Measurements from ENCODE around the gene CCDC60.

Gene CCDC60

GRCh38 chr12:119334430-119335170 is at the start of gene CCDC60:
TSS of gene CCDC60 (plus strand) at chr12:119334729. CDS start at chr12:119335177, 448 bp downstream.
- DNase-seq: no peak
- H4K20me1 ChIP-seq (ENCODE audit: insufficient read depth, low read length): no peaks in the 10 kb centered on the region
- H3K9me3 ChIP-seq (replicated peaks; ENCODE audit: insufficient read depth, low read length): no peaks in the 10 kb centered on the region
- H3K27ac ChIP-seq (ENCODE audit: low read length): no peak within 1 kb of the TSS
- H2AFZ ChIP-seq (ENCODE audit: low read length): no peak within 1 kb of the TSS
- no peaks in the 10 kb centered on the region for H3K27me3 ChIP-seq (replicated peaks; ENCODE audit: insufficient read depth, low read length)
- H3K36me3 ChIP-seq (replicated peaks; ENCODE audit: insufficient read depth, low read length): no peaks in the 10 kb centered on the region
- H3K9me2 ChIP-seq (replicated peaks; ENCODE audit: insufficient read depth, low read length): no peaks in the 10 kb centered on the region
- H3K9ac ChIP-seq (ENCODE audit: low read length): no peak within 1 kb of the TSS
- H3K79me2 ChIP-seq (ENCODE audit: low read length): no peaks in the 10 kb centered on the region
- no peak within 1 kb of the TSS for H3K4me3 ChIP-seq (ENCODE audit: low read length)
- TF ChIP-seq EZH2 (optimal IDR thresholded peaks at IDR 0.05; ENCODE audit: low read depth, low read length): no peak
- TF ChIP-seq EZH2phosphoT487 (IDR thresholded peaks at IDR 0.05; ENCODE audit: low read length): no peak
- no peak for TF ChIP-seq CTCF (IDR thresholded peaks at IDR 0.05; ENCODE audit: low read length)
- H3K4me1 ChIP-seq (ENCODE audit: low read length): no peaks in the 10 kb centered on the region
- H3F3A ChIP-seq (ENCODE audit: insufficient read depth, low read length): no peaks in the 10 kb centered on the region
- no peak within 1 kb of the TSS for H3K4me2 ChIP-seq (ENCODE audit: low read depth, low read length)

- H3K27me3 ChIP-seq (replicated peaks; ENCODE audit: insufficient read depth, low read length): no peaks in the 10 kb centered on the region
- TF ChIP-seq CTCF (IDR thresholded peaks at IDR 0.05; ENCODE audit: low read length) (no peak), EZH2phosphoT487 (IDR thresholded peaks at IDR 0.05; ENCODE audit: low read length) (no peak), EZH2 (optimal IDR thresholded peaks at IDR 0.05; ENCODE audit: low read depth, low read length) (no peak)
- H3F3A ChIP-seq (ENCODE audit: insufficient read depth, low read length): no peaks in the 10 kb centered on the region
- no peak overlapping the region for H3K4me2 ChIP-seq (ENCODE audit: low read depth, low read length)
- no peak overlapping the region for H3K9ac ChIP-seq (ENCODE audit: low read length)
- H2AFZ ChIP-seq (ENCODE audit: low read length): no peak overlapping the region
- H3K27ac ChIP-seq (ENCODE audit: low read length): no peak overlapping the region
- no peaks in the 10 kb centered on the region for H3K9me3 ChIP-seq (replicated peaks; ENCODE audit: insufficient read depth, low read length)
- no peaks in the 10 kb centered on the region for H3K4me1 ChIP-seq (ENCODE audit: low read length)
- H3K4me3 ChIP-seq (ENCODE audit: low read length): no peak overlapping the region
- no peak for DNase-seq
- no peaks in the 10 kb centered on the region for H4K20me1 ChIP-seq (ENCODE audit: insufficient read depth, low read length)
- no peaks in the 10 kb centered on the region for H3K36me3 ChIP-seq (replicated peaks; ENCODE audit: insufficient read depth, low read length)
- H3K79me2 ChIP-seq (ENCODE audit: low read length): no peaks in the 10 kb centered on the region
- H3K9me2 ChIP-seq (replicated peaks; ENCODE audit: insufficient read depth, low read length): no peaks in the 10 kb centered on the region
Observed at GRCh38 chr12:119288576-119288975, 46.0 kb upstream of the CCDC60 start.

GRCh38 chr12:119292893-119293630 is 41.5 kb upstream of the CCDC60 start:
- TF ChIP-seq EZH2phosphoT487 (IDR thresholded peaks at IDR 0.05; ENCODE audit: low read length) (no peak), EZH2 (optimal IDR thresholded peaks at IDR 0.05; ENCODE audit: low read depth, low read length) (no peak), CTCF (IDR thresholded peaks at IDR 0.05; ENCODE audit: low read length) (no peak)
- H3K36me3 ChIP-seq (replicated peaks; ENCODE audit: insufficient read depth, low read length): no peaks in the 10 kb centered on the region
- no peaks in the 10 kb centered on the region for H3F3A ChIP-seq (ENCODE audit: insufficient read depth, low read length)
- H3K9ac ChIP-seq (ENCODE audit: low read length): no peak overlapping the region
- H3K4me1 ChIP-seq (ENCODE audit: low read length): no peaks in the 10 kb centered on the region
- no peaks in the 10 kb centered on the region for H3K27me3 ChIP-seq (replicated peaks; ENCODE audit: insufficient read depth, low read length)
- H3K4me2 ChIP-seq (ENCODE audit: low read depth, low read length): no peak overlapping the region
- H4K20me1 ChIP-seq (ENCODE audit: insufficient read depth, low read length): no peaks in the 10 kb centered on the region
- no peaks in the 10 kb centered on the region for H3K9me2 ChIP-seq (replicated peaks; ENCODE audit: insufficient read depth, low read length)
- no peak overlapping the region for H2AFZ ChIP-seq (ENCODE audit: low read length)
- H3K4me3 ChIP-seq (ENCODE audit: low read length): no peak overlapping the region
- no peak for DNase-seq
- H3K79me2 ChIP-seq (ENCODE audit: low read length): no peaks in the 10 kb centered on the region
- H3K27ac ChIP-seq (ENCODE audit: low read length): no peak overlapping the region
- no peaks in the 10 kb centered on the region for H3K9me3 ChIP-seq (replicated peaks; ENCODE audit: insufficient read depth, low read length)

All from MM.1S (cell line).